ELR (cell line): ENCODE measurements around the gene DDC.
A peak's percentile ranks its signal among the peaks of the same experiment; 100 is the strongest.

Experiments used
- DNase-seq: peaks from one replicate; pipeline ENCODE4 v3.0.0-alpha.2; 2015; ENCODE audit warnings: low read depth

The DDC gene

GRCh38 chr7:50513166-50513871 lies 51.9 kb downstream of the DDC start:
- DNase-seq: no peak

DNA sequence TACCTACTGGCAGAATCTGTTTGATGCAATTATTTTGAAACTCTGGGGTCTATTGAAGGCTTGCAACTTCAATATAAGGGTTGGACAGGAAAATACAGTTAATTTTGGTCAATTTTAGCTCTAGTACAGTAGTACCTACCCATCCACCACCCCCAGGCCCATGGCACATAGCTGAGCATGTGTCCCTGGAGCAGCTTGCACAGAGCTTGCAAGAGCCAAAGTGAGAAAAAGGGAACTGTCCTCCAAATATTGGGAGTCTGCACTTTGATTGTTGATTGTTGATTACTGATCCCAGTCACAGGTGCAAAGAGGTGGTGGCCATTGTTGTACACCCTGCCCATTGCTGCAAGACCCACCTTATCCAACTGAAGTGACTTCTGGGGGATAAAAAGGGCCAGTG lies 52.8 kb downstream of the DDC start:
- no peak for DNase-seq

GRCh38 chr7:50509459-50509858 lies 55.7 kb downstream of the DDC start:
- DNase-seq: no peak

GRCh38 chr7:50508471-50508943 lies 56.7 kb downstream of the DDC start:
- DNase-seq: no peak

DNA sequence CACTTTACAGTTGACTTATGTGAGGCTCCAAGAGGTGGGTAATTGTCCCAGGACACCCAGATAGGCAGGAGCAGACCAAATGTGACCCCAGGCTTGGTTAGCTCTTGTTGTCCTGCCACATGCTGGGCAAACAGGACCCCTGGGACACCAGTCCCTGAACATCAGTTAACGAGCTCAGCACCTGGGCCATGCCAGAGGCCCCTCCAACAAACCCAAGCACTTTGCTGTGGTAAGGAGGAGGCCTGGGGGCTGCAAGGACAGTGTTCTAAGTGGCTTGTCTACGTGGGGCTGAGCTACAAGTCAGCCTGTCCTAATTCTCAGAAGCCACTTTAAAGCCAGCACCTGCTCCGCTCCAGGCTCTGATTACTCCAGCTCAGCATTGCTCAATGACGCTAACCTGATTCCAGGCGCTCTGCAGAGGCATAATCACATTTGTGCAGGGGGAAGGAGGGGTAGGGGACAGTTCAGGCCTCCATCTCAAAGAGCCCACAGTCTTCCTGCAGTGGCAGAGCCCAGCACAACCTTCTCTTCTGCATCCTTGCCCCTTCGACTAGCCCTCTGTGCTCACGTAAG lies 57.2 kb downstream of the DDC start:
- no peak for DNase-seq

- no peak for DNase-seq
Measured at GRCh38 chr7:50505553-50506210, 59.5 kb downstream of the DDC start.

- DNase-seq: no peak
Measured at GRCh38 chr7:50504646-50505546, 60.3 kb downstream of the DDC start.

DNA sequence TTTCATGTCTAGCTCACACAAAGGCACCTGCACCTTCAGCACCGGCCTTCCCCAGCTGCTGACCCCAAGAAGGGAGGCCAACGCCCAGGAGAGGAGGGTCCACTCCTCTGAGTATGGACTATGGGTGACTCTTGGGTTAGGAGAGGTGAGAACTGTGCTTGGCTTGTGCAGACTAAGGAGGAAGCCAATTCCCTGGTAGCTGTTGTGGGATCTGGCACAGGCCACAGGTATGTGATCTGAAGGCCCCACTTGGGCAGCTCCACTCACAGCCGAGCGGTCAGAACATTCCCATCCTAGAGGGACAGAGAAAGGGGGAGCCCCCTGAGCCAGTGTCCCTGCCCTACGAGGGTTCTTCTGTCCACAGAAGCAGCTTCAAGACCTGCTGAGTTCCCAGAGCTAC lies 62.3 kb downstream of the DDC start:
- no peak for DNase-seq

DNA sequence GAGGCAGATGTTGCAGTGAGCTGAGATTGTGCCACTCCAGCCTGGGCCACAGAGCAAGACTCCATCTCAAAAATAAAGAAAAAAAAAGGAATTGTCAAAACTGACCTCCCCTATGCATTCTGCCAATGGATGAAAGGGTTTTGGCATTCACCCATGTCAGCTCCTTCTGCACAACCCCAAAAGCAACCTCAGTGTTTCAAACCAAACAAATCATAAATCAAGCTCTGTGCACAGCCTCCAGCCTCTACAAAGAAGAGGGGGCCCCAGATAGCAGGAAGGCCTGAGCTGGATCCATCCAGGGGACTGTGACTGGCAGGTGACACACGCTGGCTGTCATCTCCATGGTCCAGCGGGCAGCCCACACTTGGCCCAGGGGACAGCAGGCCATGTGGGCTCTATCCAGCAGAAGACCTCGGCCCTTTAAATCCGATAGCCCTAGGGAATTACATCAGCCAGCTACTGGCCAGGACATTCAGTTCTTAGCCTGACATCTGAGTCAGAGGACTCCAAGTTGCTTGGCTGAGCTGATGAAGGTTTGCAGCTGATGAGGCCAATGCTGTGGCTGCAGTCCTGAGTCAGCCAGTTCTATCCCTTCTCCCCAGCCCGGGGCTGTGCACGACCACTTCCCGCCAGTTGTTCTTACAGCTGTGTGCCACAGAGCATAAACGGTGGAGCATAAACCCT lies 63.1 kb downstream of the DDC start:
- peak; percentile 71 for DNase-seq

DNA sequence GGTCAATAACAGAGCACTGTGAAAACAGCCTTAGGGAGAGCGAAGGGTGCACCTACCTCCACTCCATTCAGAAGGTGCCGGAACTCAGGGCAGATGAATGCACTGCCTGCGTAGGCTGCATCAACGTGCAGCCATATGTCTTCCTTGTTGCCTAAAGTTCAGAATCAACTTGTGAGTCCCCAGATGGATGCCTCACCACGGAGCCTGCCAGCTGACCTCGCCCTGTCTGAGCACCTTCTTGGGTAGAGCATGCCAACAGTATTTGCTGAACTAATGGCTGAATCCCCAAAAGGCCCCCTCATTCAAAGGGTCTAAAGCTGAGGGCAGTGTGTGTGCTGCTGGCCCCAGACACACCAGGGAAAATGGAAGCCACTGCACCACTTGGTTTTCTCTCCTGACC lies 66.1 kb downstream of the DDC start:
- no peak for DNase-seq

DNA sequence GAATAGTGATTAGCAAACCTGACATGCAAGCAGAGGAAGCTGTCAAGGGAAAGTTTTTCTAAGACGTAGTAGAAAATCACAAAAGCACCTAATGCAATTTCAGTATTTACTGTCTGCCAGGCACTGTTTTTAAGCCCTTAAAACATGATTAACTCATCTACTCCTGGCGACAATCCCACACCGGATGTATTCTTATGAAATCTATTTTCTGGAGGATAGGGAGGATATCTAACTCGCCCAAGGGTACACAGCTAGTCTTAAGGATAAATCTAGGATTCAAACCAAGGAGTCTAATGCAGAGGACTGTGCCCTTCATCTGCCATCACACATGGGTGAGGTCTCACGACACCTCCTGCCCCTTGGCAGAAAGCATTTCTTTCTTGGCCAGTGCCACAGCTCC lies 67.2 kb downstream of the DDC start:
- no peak for DNase-seq

DNA sequence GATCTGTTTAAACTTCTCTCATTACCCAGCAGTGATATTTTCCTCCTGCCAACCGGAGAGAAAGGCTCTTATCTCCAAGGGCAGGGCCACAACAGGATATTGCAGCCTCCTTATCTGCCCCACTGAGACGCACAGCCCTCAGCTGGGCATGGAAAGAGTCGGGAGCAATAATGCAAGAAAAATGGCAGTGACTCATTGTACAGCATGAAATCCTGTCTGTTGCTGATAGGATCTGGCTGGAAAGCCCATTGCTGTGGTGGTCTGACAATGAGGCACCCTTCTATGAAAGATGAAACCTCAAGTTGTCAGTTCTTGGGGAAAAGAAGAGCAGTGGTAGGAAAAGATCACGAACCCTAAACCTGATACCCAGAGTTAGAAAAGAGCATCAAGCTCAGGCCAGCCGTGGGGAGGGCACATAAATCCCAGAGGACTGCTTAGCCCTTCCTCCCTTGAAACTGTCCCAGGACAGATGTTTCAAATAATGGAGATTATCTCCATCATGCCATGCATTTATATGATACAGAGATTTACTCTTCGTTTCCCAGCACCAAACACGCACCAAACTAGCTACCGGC lies 68.0 kb downstream of the DDC start:
- DNase-seq: peak; percentile 4

GRCh38 chr7:50496569-50496968 lies 68.6 kb downstream of the DDC start:
- no peak for DNase-seq

DNA sequence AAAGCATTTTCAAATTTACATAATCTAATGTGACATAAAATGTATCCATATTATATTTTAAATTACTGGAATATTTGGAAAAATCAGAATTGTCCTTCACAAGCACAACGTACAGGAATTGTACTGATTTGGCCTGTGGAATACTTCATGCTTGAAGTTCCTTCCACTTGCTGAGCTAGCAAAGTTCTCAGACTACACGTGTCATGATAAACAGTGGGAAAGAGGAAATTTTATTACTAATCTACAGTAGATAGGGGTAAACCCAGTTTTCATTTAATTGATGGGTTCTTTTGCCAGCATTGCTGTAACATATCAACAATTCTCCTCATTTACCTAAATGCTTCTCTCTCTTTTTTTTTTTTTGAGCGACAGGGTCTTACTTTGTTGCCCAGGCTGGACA lies 69.5 kb downstream of the DDC start:
- no peak for DNase-seq

DNA sequence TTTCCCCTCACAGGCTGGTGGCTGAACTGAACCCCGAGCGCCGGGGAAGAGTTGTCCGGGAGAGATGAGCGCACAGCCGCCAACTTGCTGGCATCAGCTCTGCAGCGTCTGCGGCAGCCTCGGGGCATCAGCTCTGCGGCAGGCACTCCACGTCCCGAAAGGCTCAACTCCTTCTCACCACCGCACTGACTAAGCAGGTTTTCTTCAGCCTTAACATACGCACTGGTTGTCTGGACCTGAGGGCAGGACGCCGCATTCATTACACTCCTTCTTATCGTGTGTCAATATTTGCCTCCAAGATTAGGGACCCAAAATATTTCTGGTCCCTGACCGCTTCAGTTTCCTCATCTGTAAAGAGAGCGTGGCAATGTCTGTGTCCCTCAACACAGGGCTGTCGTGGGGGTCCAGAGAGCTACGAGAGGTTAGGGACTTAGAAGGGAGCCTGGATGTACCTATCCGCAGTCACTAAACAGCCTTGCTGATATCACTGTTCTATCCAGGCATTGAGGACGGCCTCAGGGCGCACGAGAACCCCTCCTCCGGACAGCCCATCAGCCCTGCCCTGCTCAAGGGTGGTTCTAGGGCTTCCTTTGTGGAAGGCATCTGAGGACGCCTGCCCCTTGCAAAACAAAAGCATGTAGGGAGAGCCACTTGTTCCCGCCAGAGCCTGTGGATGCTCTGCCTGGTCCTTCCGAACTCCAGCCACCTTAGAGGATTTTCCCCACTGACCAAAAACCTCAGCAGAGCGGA lies 72.3 kb downstream of the DDC start:
- no peak for DNase-seq

- DNase-seq: no peak
Measured at GRCh38 chr7:50491943-50492342, 73.3 kb downstream of the DDC start.

GRCh38 chr7:50491209-50491608 lies 74.0 kb downstream of the DDC start:
- DNase-seq: no peak

DNA sequence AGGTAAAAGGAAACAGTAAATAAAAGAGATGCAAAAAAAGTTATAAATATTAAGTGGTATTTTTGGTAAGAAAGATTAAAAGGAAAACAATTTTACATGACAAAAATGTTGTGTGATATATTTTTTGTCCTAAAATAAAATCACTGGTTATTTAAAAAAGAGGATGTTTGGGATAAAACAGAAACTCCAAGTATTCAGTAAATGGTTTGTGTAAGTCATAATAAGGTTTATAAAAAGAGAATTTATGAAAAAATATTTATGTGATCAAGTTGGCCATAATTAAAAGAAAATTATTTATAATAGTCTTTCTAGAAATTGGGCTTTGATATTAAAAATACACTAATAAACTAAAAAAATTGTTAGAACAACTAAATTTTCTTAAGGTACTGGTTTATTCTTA lies 76.8 kb downstream of the DDC start:
- no peak for DNase-seq

- no peak for DNase-seq
Measured at GRCh38 chr7:50486512-50486911, 78.7 kb downstream of the DDC start.

GRCh38 chr7:50481867-50482266 lies 83.3 kb downstream of the DDC start:
- DNase-seq: no peak

DNA sequence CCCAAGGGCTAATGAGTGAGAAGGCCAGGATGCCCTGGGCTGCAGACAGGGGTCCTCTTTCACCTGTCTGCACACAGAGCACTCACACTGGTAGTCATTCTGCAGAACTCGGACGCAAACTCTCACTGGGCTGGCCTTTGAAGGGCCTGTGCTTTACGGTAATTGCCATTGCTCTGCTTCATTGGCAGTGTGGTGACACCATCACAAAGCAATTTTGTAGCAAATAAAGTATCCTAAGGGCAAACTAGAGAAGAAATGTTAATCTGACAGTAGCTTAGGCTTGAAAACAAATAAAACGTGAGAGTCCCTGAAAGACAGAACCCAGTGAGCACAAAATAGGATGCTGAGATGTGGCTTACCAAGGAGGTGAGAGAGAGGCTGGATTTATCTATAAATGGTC lies 84.4 kb downstream of the DDC start:
- no peak for DNase-seq
